Stromal cell of bone marrow (primary cell): ENCODE results near the gene GNAT2.

ENCODE experiments used
- DNase-seq: peaks from one replicate; pipeline ENCODE4 v3.0.0-alpha.2; 2012; ENCODE audit warnings: low read depth

Gene GNAT2

DNA sequence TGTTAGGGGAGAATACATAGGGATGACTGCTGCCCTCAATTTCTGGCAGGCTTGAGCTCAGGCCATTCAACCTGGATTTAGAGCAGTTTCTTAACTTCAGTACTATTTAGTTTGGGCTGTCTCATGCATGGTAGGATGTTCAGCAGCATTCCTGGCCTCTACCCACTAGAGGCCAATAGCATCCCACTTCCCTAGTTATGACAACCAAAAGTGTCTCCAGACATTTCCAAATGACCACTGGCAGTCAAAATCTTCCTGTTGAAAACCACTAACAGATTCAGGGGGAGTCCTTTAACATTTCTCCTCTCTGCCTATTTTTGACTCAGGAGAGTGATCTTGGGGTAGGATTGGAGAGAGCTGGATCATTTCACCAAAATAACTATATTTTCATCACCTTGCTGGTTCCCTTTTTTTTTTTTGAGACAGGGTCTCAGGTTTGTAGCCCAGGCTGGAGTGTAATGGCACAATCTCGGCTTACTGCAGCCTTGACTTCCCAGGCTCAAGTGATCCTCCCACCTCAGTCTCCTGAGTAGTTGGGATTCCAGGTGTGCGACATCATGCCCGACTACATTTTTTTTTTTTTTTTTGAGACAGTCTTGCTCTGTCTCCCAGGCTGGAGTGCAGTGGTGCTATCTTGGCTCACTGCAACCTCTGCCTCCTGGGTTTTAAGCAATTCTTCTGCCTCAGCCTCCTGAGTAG, 8.7 kb downstream of the GNAT2 start:
- no peak for DNase-seq

DNA sequence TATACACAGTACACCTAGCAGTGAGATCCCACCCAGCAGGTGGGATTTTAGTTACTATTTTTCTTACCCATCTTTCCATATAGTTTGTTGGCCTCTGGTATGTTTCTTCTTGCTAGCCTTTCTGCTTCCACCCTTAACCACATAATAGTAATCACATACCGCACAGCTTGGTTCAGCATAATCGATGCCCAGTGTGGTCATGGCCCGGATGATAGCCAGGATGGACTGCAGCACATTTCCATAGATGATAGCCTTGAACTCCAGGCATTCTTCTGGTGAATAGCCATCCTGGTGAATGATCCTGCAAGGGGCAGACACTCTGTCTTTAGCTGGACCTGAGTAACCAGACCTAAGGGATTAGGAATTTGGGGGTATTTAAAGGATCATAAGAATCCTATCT, 9.5 kb downstream of the GNAT2 start:
- no peak for DNase-seq

DNA sequence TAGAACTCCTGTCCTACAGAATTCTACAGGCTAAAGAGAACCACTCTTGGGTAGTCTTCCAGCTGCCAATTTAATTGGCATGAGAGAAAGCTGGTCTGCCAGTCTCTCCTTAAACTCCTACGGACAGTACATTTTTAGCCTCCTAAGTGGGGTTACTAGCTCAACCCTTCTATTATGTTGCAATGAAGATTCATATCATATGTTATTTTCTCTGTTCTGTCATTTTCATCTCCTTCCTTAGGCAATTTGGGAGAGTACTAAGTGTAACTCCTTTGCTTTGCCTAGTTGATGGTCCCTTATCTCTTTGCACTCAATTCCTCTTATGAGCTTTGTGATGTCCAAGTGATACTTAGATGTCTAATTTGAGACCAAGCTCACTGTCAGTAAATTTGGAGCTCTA, 14.0 kb downstream of the GNAT2 start:
- DNase-seq = no peak

DNA sequence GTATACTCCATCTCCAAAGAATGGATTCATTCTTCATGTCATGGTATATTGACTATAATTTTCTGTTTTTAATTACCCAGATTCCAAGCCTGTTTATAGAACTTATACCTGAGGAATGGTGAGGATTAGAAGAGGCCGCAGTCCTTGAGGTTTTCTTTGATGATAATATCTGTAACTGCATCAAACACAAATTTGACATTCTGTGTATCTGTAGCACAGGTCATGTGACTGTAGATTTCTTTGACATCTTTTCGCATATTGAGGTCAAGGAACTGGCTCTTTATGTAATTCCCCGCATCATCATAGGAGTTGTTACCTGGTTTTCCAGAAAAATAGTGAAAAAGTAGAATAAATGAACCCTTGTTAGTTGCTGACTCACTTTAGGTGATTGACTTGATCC, 16.2 kb downstream of the GNAT2 start:
- no peak for DNase-seq

DNA sequence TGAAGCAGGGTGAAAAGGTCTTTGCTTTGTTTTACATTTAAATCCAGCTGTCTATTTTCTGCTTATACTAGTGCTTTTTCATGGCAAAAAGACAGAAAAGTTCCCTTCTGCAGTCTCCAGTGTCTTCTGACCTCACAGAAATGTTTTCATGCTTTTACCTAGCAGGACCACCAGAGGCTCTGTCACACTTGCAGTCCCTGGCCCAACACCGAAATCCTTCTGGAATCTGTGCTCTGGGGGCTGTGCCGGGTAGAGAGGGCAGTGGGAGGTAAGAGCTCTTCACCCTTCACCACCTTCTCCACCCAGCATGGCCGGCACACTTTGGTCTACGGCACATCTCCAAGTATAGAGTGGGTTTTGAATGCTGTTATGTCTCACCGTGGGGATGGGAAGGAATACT, 20.8 kb downstream of the GNAT2 start:
- no peak for DNase-seq

DNA sequence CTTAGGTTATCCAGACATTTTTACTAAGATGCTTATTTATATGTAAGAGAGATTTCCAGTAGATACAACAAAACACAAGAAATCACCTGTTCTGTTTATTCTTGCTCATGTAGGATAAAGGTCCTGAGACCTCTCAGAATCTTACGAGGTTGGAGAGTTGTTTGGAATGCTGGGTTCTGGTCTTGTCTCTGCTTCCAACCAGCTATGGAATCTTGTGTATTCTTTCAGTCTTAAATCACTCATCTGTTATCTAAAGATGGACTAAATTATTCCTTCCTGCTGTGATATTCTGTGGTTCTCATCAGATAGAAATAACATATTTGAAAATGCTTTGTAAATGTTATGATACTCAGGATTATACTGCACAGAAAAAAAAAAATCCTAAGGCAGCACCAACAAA, 21.3 kb downstream of the GNAT2 start:
- no peak for DNase-seq

DNA sequence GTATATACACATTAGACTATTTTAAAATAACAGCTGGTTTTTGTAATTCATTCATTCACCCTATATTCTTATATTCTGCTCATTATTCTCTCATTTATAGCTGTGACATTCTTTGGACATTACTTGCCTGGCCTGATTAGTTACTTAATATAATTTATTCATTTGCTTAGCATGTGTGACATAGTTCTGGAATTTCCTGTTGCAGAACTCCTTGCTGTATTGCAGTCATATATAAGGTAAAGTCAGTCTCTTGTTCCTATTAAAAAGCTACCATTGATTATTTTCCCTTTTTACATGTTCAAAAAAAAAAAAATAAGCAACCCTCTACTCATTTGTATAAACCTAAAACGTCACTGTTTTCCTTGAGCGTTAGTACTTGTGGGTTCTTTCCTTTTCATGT, 23.9 kb downstream of the GNAT2 start:
- DNase-seq = no peak

DNA sequence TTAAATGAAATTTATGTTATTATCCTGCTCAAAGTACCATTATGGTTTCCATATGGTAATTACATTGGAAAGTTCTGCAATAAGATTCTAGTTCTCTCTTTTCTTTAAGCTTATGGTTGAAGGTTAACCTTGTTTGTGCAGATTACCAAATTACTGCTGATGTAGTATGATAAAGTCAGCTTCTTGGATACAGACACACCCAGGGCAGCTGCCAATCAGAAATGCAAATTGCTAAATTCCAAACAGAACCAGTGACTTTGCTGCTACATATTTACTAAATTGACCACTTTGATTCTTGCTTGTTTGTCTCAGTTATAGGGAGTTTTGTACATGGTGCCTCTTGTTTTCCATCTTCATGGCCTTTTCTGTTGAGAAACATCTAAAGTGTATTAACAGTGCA, 26.5 kb downstream of the GNAT2 start:
- no peak for DNase-seq

DNA sequence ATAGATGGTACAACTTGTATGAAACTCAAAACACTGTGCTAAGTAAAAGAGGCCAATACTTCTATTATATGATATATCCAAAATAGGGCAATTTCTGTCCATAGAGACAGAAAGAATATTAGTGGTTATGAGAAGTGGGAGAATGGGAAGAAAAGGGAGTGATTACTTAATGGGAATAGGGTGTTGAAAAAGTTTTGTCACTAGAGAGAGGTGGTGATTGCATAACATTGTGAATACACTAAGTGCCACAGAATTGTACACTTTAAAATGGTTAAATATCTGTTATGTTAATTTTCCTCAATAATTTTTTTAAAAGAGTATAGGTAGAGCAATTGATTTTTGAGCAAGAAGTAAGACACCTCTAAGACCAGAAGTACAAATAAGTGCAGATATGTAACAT, 29.7 kb downstream of the GNAT2 start:
- DNase-seq = no peak

DNA sequence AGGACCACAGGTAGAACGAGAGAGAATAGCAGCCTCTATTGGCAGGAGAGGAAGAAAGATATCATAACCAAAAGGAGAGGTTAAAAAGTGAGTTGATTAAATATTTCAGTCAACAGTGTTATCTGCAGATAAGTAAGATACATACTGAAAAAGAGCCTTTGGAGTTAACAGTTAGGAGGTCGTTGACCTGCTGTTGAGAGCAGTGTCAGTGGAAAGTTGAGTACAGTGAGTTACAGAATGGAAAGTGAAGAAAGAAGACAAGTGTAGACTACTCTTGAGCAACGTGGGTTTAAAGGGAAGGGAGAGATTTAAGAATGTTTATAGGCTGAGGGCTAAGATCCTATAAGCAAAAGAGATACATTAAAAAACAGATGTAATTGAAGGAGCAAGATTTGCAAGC, 30.2 kb downstream of the GNAT2 start:
- DNase-seq = no peak

DNA sequence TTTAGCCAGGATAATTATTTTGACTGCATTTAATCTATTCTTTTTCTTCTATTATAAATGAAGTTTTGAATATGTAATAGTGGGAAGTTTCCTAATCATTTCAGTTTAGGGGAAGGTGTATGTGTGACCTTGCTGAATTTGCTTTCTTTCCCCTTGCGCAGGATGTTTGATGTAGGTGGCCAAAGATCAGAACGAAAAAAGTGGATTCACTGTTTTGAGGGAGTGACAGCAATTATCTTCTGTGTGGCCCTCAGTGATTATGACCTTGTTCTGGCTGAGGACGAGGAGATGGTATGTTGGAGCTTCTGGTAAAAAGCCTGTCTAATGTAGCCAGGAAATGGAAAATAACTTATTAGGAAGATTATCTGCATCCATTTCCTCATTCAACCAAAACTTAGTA, 33.4 kb downstream of the GNAT2 start:
- no peak for DNase-seq

DNA sequence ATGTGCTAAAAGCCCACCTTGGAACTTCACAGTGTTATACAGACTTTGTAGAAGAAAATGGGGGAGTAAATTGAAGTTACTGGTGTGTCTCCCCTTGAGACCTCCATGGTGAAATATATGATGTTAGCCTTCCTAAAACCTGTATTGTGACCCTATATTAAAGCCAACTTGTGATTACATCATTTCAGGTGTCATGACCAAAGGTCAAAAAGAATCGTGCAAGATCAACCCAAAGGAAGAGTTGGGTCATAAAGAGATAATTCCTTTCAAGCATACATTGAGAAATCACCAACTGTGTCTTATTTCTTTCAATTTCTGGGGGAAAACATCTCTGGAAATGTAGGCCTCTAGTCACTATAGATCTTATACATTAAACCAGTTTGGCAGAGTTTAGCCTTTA, 34.6 kb downstream of the GNAT2 start:
- DNase-seq = no peak

DNA sequence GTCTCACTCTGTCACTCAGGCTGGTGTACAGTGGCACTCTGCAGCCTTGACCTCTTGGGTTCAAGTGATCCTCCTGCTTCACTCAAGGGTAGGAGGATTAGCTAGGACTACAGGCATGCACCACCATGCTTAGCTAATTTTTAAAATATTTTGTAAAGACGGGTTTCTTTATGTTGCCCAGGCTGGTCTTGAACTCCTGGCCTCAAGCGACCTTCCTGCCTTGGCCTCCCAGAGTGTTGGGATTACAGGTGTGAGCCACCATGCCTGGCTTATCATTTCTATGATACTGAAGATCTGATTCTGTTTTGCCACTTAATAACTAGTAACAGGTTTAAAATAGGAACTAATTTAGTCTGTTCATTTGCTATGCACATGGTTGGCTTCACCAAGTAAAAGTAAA, 37.4 kb downstream of the GNAT2 start:
- no peak for DNase-seq

DNA sequence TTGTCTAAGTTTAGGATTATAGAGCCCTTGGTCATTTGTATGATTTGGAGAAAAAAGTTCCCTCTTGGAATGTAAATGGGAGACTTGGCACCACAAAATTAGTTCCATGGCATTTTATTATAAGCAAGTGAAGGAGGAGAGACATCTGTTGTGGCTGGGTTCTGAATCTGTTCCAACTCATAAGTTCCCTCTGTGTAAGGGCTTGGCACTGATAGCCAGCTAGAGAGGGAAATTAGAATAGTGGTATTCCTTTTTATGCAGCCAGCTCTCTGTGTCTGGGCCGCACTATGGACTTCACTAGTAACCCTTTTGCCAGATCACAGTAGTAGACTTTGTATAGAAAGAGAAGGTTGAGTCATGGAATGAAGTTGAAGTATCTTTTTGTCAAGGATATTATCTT, 39.9 kb downstream of the GNAT2 start:
- DNase-seq = no peak

DNA sequence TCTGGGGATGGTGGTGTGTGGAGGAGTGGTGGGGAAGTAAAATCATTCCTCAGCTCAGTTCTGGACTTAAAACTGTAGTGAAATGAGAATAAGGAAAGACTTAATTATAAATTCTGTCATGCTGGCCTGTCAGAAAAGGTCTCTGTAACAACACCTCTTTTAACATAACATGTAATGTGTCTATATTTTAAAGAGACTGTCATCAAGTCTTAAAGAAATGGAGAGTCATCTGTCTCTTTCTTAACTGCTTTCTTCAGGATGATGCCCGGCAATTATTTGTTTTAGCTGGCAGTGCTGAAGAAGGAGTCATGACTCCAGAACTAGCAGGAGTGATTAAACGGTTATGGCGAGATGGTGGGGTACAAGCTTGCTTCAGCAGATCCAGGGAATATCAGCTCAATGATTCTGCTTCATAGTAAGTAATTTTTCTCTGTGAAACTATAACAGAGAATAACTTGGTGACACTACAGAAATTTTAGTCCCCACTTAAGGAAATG, 40.4 kb downstream of the GNAT2 start:
- DNase-seq = peak; percentile 33

DNA sequence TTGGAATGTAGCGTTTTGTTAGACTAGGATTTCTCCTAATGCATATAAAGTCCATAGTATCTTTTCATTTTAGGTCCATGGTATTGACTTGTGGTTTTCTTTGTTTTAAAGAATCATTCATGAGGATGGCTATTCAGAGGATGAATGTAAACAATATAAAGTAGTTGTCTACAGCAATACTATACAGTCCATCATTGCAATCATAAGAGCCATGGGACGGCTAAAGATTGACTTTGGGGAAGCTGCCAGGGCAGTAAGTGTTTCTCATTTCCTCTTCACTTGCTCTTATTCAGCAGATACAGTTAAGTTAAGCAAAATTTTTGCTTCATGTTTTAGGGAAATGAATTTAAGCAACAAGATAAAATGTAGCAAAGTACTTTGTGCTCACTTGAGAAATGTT, 45.6 kb downstream of the GNAT2 start:
- DNase-seq = no peak

DNA sequence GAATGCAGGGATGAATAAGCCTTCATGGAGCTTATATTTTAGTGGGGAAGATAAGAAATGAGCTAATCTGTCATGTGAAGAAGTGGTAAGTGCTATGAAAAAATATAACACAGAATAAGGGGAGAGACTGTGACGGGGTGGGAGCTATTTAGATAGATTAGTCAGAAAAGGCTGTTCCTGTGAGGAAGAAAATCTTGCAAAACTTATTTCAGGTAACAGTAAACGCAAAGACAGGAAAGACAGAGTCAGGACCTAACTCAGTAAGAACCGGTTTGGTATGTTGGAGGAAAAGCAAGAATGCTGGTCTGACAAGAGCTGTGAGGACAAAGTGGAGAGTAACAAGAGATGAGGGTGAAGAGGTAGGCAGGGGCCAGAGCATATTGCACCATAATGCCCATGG, 49.0 kb downstream of the GNAT2 start:
- DNase-seq = no peak

DNA sequence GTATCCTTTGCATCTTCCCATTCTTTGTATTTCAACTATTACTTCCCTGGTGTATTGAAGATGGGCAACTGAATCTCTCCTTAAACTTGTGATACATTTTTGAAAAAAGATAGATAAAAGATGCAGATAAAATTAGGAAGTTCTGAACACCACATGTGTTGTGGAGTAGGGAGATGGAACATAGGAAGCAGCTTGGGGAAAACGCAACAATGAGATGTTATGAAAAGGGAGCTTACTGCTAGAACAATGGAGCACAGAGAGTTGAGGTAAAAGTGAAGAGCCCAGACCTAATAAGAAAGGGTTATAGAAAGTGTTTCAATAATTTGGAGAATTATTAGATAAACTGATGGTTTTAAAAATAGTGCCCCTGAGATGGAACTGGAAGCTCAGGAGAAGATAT, 50.1 kb downstream of the GNAT2 start:
- DNase-seq = no peak

DNA sequence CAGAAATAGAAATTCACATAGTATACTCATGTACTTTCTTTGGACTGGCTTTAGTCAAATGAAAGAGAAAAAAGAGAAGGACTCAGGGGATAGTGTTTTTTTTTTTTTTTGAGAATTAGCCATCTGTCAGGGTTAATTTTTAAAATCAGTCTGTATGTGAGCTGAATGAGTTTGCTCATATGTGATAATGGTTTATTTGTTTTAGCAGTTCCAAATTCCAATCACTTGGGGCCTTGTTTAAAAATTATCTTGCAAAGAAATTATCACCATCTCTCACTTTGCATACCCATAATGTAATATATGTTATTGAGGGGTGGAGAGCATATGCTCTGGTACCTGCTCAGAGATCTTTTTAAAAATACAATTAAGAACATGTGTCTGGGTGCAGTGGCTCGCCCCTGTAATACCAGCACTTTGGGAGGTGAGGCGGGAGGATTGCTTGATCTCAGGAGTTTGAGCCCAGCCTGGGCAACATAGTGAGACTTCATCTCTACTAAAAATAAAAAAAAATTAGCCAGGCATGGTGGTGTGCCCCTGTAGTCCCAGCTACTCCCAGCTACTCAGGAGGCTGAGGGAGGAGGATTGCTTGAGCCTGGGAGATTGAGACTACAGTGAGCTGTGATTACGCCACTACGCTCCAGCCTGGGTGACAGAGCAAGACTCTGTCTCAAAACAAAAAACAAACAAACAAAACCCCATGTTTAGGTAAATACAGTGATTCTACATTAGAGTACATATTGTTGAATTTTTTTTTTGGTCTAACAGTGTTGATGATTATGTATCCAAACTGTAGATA, 51.3 kb downstream of the GNAT2 start:
- DNase-seq = no peak

DNA sequence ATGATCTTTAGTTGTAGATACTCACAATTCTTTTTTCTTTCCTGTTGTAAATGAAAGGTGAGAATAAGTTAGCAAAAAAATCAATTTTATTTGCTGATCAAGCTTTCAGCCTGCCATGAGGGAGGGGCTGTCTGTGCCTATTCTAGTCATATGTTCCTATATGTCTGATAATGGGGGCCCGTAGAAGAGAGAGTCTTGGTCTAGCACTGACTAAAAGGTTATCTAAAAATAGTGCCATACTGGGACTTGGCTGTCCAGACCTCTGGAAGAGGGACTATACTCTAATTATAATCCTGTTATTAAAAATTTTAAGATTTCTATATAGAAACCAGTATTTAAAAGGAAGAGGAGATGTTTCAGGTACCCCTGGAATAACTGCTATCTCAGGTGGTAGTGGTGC, 52.4 kb downstream of the GNAT2 start:
- no peak for DNase-seq

DNA sequence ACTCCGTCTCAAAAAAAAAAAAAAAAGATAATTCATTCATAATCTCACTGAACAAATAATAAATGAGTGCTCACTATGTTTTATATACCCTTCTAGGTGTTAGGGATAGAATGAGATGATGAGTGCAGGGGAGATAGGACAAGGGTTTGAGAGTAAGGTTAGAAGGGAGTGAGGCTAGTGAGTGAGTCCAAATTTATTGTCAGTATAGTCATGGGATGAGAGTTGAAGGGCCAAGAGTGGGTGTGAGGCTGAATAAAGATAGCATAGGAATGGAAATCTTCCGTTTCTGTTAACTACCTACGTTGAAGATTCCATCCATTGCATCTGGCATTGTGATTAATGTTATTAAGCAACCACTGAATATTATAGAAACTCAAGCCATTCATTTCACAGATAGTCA, 54.2 kb downstream of the GNAT2 start:
- no peak for DNase-seq

DNA sequence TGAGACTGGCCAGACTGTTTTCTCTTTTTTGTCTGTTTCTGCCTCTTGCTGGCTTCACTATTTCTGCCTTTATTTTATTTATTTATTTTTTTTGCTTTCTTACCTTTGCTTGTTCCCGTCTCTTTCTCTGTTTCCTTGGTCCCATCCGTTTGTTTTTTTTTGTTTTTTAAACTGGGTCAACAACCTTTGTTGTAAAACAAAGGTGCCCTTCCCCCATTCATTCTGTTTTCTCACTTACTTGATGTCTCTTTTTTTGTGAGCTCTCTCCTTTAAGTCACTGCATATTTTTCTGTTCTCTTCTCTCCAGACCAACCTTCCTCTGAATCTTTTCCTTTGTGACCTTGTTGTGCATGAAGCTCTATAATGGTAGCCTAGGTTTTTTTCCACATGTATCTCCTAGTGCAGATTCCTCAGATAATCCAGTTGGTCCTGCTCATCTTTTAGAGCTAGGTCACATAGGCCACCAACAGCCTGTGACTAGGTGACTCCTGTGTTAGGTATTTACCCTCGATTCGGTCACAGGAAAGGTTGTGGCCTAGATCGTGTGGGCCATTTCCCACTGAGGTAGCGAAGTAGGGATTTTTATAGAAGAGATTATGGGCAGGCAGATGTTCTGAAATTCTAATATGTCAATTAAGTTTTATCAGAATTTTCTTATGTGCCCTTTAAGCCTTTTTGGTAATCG, 55.1 kb downstream of the GNAT2 start:
- DNase-seq = no peak

DNA sequence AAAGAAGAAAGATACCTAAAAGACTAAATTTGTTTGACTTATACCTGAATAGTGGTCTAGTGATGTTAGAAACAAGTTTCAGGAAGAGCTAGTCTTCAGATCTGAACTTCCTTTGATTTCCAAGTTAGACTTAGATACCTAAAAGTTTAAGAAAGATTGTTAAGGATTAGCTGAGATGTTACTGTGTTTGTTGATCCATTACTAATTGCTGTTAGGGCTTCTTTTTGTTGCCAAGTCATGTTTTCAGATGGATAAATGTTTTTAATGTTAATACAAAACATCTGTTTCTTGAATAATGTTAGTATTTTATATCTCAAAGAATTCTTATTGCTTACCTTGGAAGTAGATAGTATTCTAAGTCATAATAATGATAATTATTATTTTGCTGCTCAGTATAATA, 59.4 kb downstream of the GNAT2 start:
- no peak for DNase-seq
